NCI-H446 treated with DMSO at 0.1 percent for 48 hours (cell line): Measurements from ENCODE around the gene ARHGAP15.

Experiments
- DNase-seq: peaks from one replicate; lab custom pipeline; 2025; lab: John Stamatoyannopoulos, UW

Gene ARHGAP15

DNA sequence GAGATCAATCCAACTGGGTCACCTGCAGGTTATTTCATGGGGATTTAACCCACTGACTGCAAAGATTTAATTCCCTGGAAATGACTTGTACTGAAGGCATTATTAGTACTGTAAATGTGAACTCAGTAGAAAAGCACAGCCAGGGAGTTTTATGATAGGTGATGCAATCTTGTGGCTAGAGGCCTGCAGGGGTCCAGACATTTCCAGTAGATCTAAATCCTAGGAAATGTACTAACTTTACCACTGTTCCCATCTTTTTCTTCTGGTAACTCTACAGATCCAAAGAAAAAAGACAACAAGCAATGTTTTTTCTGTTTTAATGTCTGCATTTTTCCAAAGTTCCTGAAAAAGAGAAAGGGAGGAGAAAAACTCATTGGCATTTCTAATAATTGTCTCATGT lies 500.1 kb downstream of the ARHGAP15 start:
- no peak for DNase-seq

DNA sequence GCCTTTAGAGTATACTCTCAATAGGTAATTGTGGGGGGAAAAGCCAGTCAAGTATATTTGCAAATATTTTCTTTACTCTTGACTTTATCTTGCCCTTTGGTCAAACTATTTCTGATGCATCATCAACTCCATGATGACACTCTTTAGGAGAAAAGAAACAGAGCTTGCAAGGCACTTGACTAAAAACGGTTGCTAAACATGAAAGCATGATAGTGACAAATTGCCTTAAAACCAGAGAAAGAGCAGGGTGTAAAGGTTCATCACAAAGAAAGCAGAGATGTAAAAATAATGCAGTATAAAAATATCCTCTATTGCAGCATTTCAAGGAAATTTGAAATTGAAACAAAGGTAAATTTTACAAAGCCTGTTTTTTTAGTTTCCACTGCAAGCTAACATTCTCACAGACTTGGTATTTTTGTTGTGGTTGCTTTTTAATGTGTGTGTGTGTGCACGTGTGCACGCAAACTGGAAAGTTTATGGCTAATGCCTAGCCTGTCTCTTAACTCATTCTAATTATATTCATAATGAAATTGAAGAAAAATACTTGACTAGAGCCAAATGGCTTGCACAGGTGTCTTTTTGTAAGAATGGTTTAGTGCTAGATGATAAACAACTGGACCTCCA lies 503.6 kb downstream of the ARHGAP15 start:
- DNase-seq: no peak

DNA sequence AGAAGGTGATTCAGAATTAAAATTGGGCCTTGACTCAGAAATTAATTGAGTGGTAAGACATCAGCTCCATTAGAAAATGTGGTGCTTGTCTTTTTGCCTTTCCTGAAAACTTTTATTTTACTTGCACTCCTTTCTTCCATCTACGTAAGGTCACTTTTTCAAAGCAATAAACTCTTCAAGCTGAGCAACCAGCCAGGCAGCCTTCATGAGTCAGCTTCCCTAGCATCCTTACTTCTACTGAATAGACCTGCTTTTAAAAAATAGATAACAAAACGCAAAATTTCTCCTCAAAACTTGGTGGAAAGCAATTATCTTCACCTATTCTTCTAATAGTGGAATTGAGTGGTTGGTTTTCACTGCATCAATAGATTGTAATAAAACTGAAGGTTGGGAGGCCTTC lies 504.2 kb downstream of the ARHGAP15 start:
- DNase-seq: no peak

DNA sequence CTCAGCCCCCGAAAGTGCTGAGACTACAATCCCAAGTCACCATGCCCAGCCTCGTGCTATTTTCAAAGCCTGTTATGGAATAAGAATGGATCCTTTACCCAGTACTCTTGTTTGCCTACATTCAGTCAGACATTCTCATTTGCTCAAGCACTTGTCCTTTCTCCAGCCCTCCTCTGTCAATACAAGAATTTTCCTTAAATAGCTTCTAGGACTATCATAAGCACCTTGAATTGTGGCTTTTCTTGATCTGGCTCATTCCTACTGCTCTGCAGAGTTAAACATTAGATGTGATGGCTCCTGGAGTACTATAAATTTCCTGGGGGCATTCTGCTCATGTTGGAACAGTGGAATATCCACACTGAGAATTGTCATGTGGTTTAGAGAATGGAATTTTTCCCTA lies 506.1 kb downstream of the ARHGAP15 start:
- DNase-seq: no peak

DNA sequence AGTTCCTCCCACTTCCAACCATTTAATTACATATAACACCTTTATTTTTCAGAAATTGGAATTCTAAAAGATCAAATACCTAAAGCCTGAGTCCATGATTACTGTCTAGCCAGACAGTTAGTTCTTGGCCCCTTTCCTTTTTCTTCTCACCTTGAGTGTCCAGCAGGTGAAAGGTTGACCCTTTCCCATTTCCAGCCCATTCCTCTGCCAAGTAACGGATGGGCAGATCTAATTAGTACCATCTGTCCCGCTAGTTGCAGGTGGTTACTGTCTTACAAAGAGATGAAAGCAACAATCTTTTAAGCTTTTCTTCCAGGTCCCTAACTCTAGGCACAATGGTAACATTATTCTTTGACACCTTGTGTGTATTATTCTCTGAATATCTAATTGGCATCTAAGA lies 506.7 kb downstream of the ARHGAP15 start:
- no peak for DNase-seq

DNA sequence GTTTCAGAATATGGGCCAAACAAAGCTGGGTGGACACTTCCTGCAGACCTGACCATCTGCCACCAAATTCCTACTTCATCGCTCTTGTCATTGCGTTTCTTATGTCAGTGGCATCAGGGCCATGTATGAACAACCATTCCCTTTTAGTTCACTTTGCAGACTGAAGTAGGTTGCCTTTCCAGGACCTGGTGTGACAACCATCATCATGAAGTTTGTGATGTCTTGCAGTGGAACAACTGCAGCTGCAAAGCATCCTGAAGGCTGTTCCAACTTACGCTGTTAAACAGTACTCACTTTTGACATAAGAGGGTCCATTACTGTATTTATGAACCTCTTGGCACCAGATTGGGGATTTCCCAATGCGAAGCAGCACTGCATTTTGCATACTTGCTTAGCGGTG lies 511.6 kb downstream of the ARHGAP15 start:
- no peak for DNase-seq

DNA sequence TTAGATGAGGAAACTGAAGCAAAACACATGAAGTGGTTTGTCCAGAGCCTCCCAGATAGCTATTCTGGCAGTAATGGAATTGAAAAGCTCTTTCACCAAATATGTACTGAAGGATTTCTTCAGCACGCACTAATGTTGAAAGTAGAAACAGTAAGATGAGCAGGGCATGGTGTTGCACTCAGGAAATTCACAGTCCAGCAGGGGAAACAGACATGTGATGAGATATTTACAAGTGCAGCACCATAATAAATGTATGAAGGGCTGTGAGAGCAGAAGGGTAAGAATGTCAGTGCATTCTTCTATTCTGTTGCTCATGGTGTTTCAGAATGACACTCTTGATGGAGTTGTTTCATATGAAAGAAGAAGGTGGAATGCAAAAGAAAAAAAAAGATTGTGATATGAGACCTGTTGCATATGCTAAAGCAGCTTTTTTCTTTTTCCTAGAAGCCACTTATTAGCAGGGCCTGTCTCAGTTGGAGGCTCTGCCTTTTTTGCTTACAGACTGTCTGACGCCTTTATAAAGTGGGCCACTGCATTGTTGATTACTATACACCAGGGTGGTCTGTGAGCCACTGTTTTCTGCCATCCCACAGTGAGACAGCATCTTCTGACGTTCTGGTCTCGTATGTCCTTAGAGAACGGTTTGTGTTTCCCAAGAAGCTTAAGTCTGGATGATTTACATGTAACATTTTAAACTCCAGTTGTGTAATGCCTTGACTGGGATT lies 516.9 kb downstream of the ARHGAP15 start:
- no peak for DNase-seq

DNA sequence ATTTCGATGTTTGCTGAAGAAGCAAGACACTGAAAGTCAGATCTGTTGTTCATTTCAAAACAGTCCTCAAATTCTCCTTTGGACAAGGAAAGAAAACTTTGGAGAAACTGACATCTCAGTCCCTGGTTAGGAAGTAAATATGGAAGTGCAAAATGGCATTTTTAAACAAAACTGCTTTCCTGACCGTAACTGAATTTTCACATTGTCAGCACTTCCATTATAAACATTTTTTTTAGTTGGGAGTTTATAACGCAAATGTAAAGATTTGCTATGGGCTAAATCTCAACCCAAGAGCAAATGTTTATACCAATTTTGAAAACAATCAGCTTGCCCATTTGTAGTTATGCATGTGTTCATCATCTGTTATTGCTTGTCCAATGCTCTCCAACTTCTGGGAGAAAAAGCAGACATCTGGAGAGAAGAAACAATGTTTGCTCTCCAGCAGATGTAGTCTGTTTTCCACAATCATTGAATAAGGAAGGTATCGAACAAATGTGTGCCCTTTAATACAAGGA lies 520.1 kb downstream of the ARHGAP15 start:
- DNase-seq: no peak

DNA sequence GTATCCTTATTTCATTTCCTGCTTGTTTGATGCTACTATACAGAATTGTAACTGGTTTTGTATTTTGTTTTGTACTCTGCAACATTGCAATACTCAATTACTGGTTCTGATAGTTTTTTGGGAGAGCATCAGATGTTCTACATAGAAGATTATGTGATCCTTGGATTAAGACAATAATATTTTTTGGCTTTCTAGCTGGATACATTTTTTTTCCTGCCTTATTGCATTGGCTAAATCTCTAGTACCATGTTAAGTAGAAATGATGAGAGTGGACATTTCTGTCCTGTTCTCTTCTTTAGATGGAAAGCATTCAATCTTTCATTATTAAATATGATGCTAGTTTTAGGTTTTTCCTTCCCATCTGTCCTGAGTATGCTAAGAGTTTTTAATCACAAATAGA lies 523.5 kb downstream of the ARHGAP15 start:
- no peak for DNase-seq

DNA sequence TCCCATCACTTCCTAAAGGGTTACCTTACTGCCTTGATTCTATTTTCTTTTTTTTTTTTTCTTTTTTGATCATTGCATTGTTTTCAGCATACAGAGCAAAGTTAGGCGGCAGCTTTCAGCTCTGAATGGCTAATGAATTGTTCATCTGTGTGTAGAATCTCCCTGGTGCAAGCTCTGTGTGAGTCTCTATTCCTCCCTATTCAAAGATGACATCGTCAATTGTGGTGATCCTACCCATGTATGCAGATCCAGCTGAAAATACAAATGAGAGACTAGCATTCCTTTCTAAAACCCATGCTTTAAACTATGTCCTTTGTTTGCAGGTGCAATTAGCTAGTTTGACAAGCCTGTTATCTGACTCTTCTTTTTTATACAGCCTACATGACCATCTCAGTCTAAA lies 539.0 kb downstream of the ARHGAP15 start:
- no peak for DNase-seq

DNA sequence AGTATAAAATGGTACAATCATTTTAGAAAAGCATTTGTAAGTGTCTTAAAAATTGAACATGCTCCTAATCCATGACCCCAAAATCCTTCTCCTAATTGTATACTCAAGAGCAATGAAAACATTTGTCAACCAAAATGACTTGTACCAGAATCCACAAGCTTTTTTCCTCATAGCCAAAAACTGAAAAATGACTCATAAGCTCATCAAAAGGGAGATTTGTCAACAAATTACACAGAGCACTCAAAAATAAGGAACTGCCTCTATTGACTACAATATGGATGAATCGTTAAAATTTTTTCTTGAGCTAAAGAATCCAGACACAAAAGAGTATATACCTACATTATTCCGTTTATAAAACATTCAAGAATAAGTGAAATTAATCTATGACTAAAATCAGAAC lies 544.8 kb downstream of the ARHGAP15 start:
- no peak for DNase-seq

DNA sequence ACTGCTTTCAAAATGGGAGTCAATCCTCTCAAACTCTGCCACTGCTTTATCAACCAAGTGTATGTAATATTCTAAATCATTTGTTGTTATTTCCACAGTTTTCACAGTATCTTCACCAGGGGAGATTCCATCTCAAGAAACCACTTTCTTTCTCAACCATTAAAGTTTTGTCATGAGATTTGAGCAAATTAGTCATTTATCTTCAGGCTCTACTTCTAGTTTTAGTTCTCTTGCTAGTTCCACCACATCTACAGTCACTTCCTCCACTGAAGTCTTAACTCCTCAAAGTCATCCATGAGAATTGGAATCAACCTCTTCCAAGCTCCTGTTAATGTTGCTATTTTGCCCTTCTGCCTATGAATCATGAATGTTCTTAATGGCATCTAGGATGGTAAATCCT lies 545.8 kb downstream of the ARHGAP15 start:
- no peak for DNase-seq

DNA sequence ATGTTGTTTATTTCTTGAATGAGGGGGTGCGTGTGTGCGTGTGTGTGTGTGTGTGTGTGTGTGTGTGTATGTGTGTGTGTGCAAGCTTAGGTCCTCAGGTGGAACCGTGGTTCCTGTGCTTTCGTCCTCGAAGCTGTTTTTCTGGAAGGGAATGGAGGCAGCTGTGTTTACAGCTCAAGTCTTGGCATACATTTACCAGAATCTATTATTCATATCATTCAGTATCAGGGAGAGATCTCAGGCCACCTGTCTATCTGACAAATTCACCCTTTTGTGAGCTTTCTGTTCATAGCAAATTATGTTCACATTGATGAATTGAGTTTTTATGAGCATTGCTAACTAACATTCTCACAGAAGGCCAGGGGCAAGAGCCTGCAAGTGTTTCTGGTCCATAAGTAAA lies 550.4 kb downstream of the ARHGAP15 start:
- DNase-seq: peak; percentile 91

DNA sequence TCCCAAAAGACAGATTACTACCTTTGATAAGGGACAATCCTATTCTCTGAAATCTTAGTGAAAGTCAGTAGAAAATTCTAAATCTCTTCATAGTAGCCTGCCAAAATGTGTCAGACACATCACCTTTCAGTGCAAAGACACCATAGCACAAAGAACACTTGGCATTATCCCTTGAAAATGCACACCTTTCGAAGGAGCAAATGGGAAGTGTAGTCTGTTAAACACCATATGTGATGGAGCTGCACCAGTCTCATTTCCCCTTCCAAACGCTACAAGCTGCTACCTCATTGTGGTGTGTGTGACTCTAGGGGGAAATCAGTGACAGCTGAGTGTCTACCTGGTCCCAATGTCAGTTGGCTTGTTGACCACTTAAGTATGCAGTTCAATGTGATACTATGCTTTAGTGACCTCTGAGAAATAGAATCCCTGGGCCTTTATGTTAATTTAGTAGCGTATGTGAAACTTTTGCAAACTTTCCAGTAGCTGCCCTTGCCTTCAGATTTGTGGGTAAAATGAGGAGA lies 551.7 kb downstream of the ARHGAP15 start:
- no peak for DNase-seq

DNA sequence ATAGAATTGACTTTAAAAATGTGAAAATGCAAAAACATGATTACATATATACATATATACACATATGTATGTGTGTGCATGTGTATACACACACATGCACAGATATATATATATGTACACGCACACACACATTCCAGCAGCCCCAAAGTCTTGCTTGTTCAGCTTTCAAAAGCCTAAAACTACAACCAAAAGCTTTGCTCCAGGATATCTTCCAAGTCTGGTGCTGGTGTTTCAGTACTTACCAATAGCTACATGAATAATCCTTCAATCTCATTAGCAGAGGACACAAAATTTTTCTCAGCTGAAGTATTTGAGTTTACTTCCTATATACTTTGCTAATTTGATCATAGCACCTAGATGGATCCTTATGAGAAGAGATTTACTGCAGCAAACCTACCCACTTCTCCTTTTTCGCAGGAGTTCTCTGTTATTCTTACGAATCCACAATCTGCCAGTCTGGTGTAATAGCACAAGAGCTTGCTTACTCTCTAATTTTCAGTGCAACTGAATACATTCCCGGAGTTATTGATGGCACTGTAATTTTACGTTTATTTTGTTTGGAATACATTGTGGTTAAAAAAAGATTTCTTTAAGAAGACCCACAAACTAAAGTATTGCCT lies 553.3 kb downstream of the ARHGAP15 start:
- no peak for DNase-seq

DNA sequence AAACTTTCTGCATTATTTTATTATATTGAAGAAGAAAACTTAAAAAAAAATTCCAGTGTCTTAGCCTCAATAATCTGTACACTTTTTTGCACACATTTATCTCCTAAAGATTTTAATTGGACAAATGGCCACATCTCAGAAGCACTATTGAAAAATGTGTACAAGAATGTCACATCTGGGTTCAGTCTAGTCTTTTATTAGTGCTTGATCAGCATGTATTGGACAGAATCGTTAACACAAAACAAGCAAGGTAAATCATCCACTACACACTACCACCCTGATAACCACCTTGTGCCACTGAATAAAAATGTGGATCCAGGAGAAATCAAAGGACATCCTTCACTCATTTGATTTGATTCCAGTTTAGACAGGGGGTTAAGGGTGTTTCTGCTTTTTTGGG lies 554.8 kb downstream of the ARHGAP15 start:
- no peak for DNase-seq

DNA sequence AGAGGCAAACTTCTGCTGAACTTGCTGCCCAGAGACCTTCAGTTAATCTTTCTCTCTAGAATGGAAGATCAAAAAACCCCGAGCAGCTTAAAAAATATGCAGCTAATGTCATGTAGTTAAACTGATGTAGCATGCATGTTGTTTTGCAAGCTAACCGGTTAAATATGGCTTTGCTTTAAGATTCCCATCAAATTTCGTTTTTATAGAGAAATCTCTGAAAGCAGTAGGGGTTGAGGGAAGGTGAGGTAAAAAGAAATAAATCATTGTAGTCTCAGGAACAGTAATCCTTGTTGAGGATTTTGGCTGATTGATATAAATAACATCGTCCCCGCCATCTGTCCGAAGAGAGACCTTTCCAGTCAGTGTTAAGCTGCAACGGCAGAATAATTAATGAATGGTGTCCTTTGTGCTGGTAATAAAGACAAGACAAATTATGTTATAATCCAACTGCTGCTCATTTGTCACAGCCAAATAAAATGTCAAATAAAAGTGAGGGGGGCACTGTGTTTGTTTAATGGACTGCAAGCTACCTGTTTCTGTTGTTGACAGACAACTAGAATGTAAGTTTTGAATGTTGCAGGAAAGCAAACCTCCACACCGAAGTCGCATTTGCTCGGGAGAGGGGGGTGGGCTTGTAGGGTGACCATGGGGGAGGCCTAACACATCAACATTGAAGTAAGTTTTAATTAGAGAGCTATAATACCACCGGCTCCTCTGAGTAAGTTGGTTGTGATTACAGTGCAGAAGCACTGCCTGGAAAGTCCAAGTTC lies 555.5 kb downstream of the ARHGAP15 start:
- DNase-seq: peak; percentile 86

DNA sequence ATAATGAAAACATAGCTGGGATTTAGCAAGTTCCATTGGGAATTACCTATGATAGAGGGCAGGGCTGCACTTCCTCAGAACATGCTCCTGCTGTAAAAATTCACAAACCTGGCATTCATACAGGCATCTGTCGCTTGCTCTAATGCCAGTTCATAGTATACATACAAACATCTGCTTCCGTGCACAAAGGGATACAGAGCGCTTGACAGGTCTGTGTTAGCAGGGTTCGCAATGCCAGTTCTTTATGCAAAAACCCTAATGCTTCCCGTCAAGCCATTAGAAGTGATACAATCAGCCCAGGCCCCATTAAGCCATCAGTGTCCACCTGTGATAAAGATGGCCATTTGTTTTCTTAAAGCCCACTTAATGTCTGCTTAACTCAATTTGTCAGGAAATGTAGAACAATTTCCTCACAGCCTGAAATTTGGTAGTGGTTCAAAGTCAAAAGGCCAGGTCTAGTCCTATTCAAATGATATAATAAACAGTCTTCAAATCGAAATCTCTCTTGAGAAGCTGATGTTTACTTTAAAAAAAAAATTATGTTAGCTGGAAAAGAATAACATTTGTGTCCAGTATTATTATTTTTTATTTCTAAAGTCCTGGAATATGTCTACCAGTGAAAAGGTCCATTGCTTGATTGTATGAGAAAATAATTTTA lies 556.3 kb downstream of the ARHGAP15 start:
- peak; percentile 93 for DNase-seq

DNA sequence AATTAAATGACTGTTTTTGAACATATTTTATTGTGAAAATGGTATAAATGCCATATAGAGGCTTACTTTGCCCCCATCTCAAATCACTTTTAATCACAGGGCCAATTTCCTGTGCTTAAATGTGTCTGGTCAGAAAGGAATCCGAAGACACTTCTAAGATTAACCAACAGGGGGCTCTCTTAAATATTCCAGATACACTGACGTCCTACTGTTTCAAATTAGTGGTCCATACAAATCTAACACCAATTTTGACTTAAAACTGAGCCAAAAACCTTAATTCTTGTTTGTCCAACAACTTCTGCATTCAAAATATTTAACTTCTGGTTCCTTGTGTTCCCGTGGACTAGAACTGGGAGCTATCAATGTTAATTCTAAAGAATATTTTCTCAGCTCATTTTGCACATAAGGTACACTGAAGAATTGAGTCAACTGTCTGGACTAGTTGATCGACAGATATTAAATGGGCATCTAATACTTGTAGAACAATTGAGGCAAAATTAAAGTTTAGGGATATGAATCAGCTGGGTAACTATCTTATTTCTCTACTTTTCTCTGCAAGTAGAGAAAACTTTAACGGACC lies 557.5 kb downstream of the ARHGAP15 start:
- peak; percentile 48 for DNase-seq

DNA sequence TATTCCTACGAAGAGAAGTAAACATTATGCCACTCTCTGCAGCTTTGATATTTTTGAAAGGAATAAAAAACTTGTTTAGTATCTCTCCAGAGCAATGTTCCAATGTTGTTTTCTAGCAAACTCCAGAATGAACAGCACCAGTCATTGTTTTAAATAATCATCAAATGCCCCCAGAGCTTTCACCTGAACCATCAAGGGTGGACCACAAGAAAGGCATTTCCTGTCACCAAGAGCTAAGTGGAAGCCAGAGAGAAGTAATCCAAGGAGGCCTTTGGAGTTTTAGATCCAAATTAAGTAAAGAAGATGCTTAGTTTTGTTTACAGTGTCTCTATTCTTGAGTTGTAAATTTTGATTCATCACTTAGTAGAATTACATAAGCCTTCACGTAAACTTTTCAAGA lies 559.0 kb downstream of the ARHGAP15 start:
- DNase-seq: no peak

DNA sequence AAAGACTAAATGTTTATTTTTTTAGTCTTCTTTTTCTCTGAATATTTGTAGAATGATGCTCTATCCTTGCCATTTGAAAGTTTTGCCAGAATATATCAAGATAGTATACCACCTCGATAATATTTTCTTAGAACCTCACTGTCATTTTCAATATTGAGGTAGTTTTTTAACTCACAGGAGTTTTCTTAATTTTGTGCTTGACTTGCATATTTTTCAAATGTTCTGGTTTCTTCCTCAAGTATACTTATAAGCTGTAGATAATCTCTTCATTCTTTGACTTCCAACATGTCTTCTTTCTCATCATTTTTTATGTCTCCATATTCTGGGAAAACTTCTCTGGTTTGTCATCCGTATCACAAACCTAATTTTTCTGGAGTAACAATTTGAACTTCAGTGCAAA lies 559.6 kb downstream of the ARHGAP15 start:
- DNase-seq: no peak
